ENCODE data around the gene FAM184A.

The FAM184A gene

GRCh38 chr6:118933855-118934460 is 144.5 kb downstream of the FAM184A start:
- no peak for TF ChIP-seq CTCF (IDR thresholded peaks at IDR 0.05; ENCODE audit: extremely low read depth, insufficient read depth, missing control alignments)
- DNase-seq (ENCODE audit: low spot score), result peak; percentile 17
- in situ Hi-C loops (cut with MboI; ENCODE audit: low pct_unique_long_range_greater_than_20kb, low sequenced_read_pairs, unreplicated experiment), result no loop called here

GRCh38 chr6:118932421-118932820 is 146.0 kb downstream of the FAM184A start:
- in situ Hi-C loops (cut with MboI; ENCODE audit: low pct_unique_long_range_greater_than_20kb, low sequenced_read_pairs, unreplicated experiment), result no loop called here
- no peak for TF ChIP-seq CTCF (IDR thresholded peaks at IDR 0.05; ENCODE audit: extremely low read depth, insufficient read depth, missing control alignments)

GRCh38 chr6:118931436-118931835 is 147.0 kb downstream of the FAM184A start:
- no peak for TF ChIP-seq CTCF (IDR thresholded peaks at IDR 0.05; ENCODE audit: extremely low read depth, insufficient read depth, missing control alignments)

More at GRCh38 chr6:118932421-118932820, 146.0 kb downstream of the FAM184A start:
- no peak for DNase-seq (ENCODE audit: low spot score)

GRCh38 chr6:118930680-118931079 is 147.8 kb downstream of the FAM184A start:
- in situ Hi-C loops (cut with MboI; ENCODE audit: low pct_unique_long_range_greater_than_20kb, low sequenced_read_pairs, unreplicated experiment), result no loop called here
- DNase-seq (ENCODE audit: low spot score), result no peak
- TF ChIP-seq CTCF (IDR thresholded peaks at IDR 0.05; ENCODE audit: extremely low read depth, insufficient read depth, missing control alignments), result no peak

More at GRCh38 chr6:118931436-118931835, 147.0 kb downstream of the FAM184A start:
- no peak for DNase-seq (ENCODE audit: low spot score)
- in situ Hi-C loops (cut with MboI; ENCODE audit: low pct_unique_long_range_greater_than_20kb, low sequenced_read_pairs, unreplicated experiment), result no loop called here

- in situ Hi-C loops (cut with MboI; ENCODE audit: low pct_unique_long_range_greater_than_20kb, low sequenced_read_pairs, unreplicated experiment), result no loop called here
- TF ChIP-seq CTCF (IDR thresholded peaks at IDR 0.05; ENCODE audit: extremely low read depth, insufficient read depth, missing control alignments), result no peak
- no peak for DNase-seq (ENCODE audit: low spot score)
These were observed 155.4 kb downstream of the FAM184A start for GRCh38 chr6:118923035-118923434.

- in situ Hi-C loops (cut with MboI; ENCODE audit: low pct_unique_long_range_greater_than_20kb, low sequenced_read_pairs, unreplicated experiment), result no loop called here
- no peak for TF ChIP-seq CTCF (IDR thresholded peaks at IDR 0.05; ENCODE audit: extremely low read depth, insufficient read depth, missing control alignments)
- DNase-seq (ENCODE audit: low spot score), result no peak
These were observed 157.4 kb downstream of the FAM184A start for GRCh38 chr6:118921084-118921483.

Data from GM13977 (cell line).